K562 (cell line): ENCODE results near the gene RCOR2. TPM values are rescaled to one million over a fixed set of nuclear protein-coding genes. Genes with fewer than 3 reads are reported as not detected.
A peak's percentile ranks its signal among the peaks of the same experiment; 100 is the strongest.

Source experiments
- BDP1 ChIP-seq: IDR thresholded peaks from 3 replicates; pipeline ENCODE4 v1.6.1; 2011; ENCODE audit not compliant: insufficient read length, insufficient read depth
- ELF2 ChIP-seq: fragments of 250-450 bp; sonication (Bioruptor Pico); IDR thresholded peaks from 2 replicates; pipeline ENCODE4 v1.5.0; 2021; ENCODE audit warnings: mild to moderate bottlenecking
- EZH2 ChIP-seq: IDR thresholded peaks from 2 replicates; pipeline ENCODE4 v1.6.1; 2012; ENCODE audit warnings: low read depth, mild to moderate bottlenecking, inconsistent platforms, low read length, borderline replicate concordance
- FOXK2 ChIP-seq, 2 experiments: fragments of 450-650 bp; IDR thresholded peaks in 1 of 2; conservative IDR thresholded peaks in 1 of 2; 2 replicates each; pipeline ENCODE4 v1.6.1; 2016; ENCODE audit warnings: low read depth in 2 of 2, mild to moderate bottlenecking in 1 of 2
- GMEB1 ChIP-seq: fragments of 250-450 bp; sonication (Bioruptor Pico); IDR thresholded peaks from 2 replicates; pipeline ENCODE4 v1.4.0; 2020; ENCODE audit warnings: mild to moderate bottlenecking
- HCFC1 ChIP-seq: IDR thresholded peaks from 2 replicates; pipeline ENCODE4 v1.6.1; 2012; ENCODE audit warnings: low read depth, low read length, improper control_type of control experiment
- HDAC6 ChIP-seq: IDR thresholded peaks from 2 replicates; pipeline ENCODE4 v1.6.1; 2012; ENCODE audit warnings: low read depth, mild to moderate bottlenecking, control low read depth, inconsistent platforms, low read length, moderate library complexity
- HDAC8 ChIP-seq: fragments of 450-650 bp; IDR thresholded peaks from 2 replicates; pipeline ENCODE4 v1.6.1; 2016; ENCODE audit warnings: mild to moderate bottlenecking, missing genetic modification characterization, moderate library complexity, missing compliant biosample characterization
- ILK ChIP-seq: fragments of 450-650 bp; IDR thresholded peaks from 2 replicates; pipeline ENCODE4 v1.6.1; 2016; ENCODE audit warnings: missing genetic modification characterization, low read depth, mild to moderate bottlenecking, missing compliant biosample characterization, moderate library complexity, borderline replicate concordance
- JUND ChIP-seq, 2 experiments: IDR thresholded peaks; 2 replicates in 1 of 2; 3 replicates in 1 of 2; pipeline ENCODE4 v1.6.1; 2011; ENCODE audit warnings: borderline replicate concordance in 2 of 2, low read depth in 2 of 2, low read length in 2 of 2, improper control_type of control experiment in 1 of 2, missing biosample characterization in 1 of 2, missing genetic modification characterization in 1 of 2, missing genetic modification reagents in 1 of 2
- MCM5 ChIP-seq: fragments of 450-650 bp; IDR thresholded peaks from 2 replicates; pipeline ENCODE4 v1.6.1; 2016; ENCODE audit warnings: low read depth
- MNT ChIP-seq, 2 experiments: fragments of 450-650 bp; conservative IDR thresholded peaks; 2 replicates each; pipeline ENCODE4 v1.6.1; 2017; ENCODE audit warnings: mild to moderate bottlenecking in 2 of 2, moderate library complexity in 2 of 2
- NEUROD1 ChIP-seq: fragments of 150-350 bp; IDR thresholded peaks from 2 replicates; pipeline ENCODE4 v1.6.1; 2014; ENCODE audit warnings: borderline replicate concordance, low read length, low read depth; ENCODE audit not compliant: partially characterized antibody
- NFRKB ChIP-seq: fragments of 450-650 bp; IDR thresholded peaks from 2 replicates; pipeline ENCODE4 v1.6.1; 2016; ENCODE audit warnings: low read depth
- PTBP1 ChIP-seq: fragments of 200-400 bp; formaldehyde crosslinking; IDR thresholded peaks from 2 replicates; pipeline ENCODE4 v1.6.1; 2017; ENCODE audit warnings: low read depth, low read length
- SMARCE1 ChIP-seq: fragments of 450-650 bp; IDR thresholded peaks from 2 replicates; pipeline ENCODE4 v1.7.1; 2016; ENCODE audit warnings: mild to moderate bottlenecking
- SREBF1 ChIP-seq: fragments of 150-350 bp; IDR thresholded peaks from 2 replicates; pipeline ENCODE4 v1.6.1; 2014; ENCODE audit warnings: antibody characterized with exemption, low read depth, low read length, borderline replicate concordance
- XRCC5 ChIP-seq: fragments of 200-400 bp; formaldehyde crosslinking; IDR thresholded peaks from 2 replicates; pipeline ENCODE4 v1.6.1; 2017; ENCODE audit warnings: low read depth, mild to moderate bottlenecking, low read length
- ZNF124 ChIP-seq: sonication (generic); formaldehyde crosslinking; IDR thresholded peaks from 2 replicates; pipeline ENCODE4 v1.8.1; 2022; ENCODE audit warnings: missing genetic modification reagents
- ZNF445 ChIP-seq: fragments of 250-450 bp; sonication (Bioruptor Pico); IDR thresholded peaks from 2 replicates; pipeline ENCODE4 v1.4.0; 2020; ENCODE audit warnings: low read depth, mild to moderate bottlenecking, moderate library complexity
- polyA plus RNA-seq, 8 experiments: library from polyadenylated mRNA; depleted of rRNA in 4 of 8; stranded (reverse) in 5 of 8; unstranded in 3 of 8; fragments of >200 nt; fragmentation: Nextera tagmentation in 2 of 8; fragmentation: Illumina TruSeq in 1 of 8; extraction: Ambion mirVana in 2 of 8; extraction: Trizol in 1 of 8; gene quantifications; 2 replicates each; pipeline versions ENCODE4 v1.2.1 to v1.2.3, GENCODE V29; 2011 to 2014; ENCODE audit warnings: inconsistent platforms in 1 of 8, missing spikeins in 1 of 8
- total RNA-seq, 7 experiments: library from RNA; depleted of rRNA in 6 of 7; stranded (reverse); fragments of >200 nt in 6 of 7; fragmentation: Illumina TruSeq in 2 of 7; extraction: Trizol in 2 of 7; gene quantifications; 2 replicates each; pipeline versions ENCODE4 v1.2.1 to v1.2.3, GENCODE V29; 2011 to 2021; ENCODE audit warnings: low replicate concordance in 1 of 7

Gene RCOR2
- total and polyA plus RNA-seq, 9 of the 15 experiments (the other 6 are each of a cell fraction or from before 2014, with no cell fraction given): 0.04 to 6.5 (median 2.5) TPM; not detected in 1

GRCh38 chr11:63871962-63872799, 44.8 kb downstream of the RCOR2 start (continued):
- TF ChIP-seq HCFC1 (peak; percentile 42; the same call in 1 of the 2 replicates), XRCC5 (peak; percentile 76; the same call in 1 of the 2 replicates), SREBF1 (no peak), HDAC8 (tag) (no peak), HDAC6 (no peak), SMARCE1 (peak; percentile 86), ZNF124 (no peak), NFRKB (no peak), EZH2 (no peak), ILK (tag) (no peak), FOXK2 (conservative IDR thresholded peaks at IDR 0.05 in 1 of 2, IDR thresholded peaks at IDR 0.05 in 1 of 2; ENCODE audit: low read depth in 2 of 2) (peak; percentile 34 to 62; a peak in 2 of 4 replicates), ELF2 (no peak), MNT (conservative IDR thresholded peaks at IDR 0.05) (peak in 1 of 2 experiments; percentile 64; a peak in 2 of 4 replicates), JUND (IDR thresholded peaks at IDR 0.05; ENCODE audit: borderline replicate concordance, low read depth, low read length) (peak; percentile 76; the same call in 1 of the 2 replicates), JUND (tag; IDR thresholded peaks at IDR 0.05; ENCODE audit: borderline replicate concordance, low read depth, low read length) (peak; percentile 82; the same call in 1 of the 3 replicates), BDP1 (no peak), ZNF445 (CRISPR knock-in tag) (no peak), PTBP1 (no peak), MCM5 (no peak), NEUROD1 (no peak), GMEB1 (CRISPR knock-in tag) (no peak)
